CMK (cell line): Measurements from ENCODE around the gene YWHAE.
"Not testable (repeated sequence)": the region's sequence is repeated elsewhere in the genome, so short reads cannot be mapped to it uniquely, and the experiment has no call there.

Source experiments
- DNase-seq: peaks from one replicate; pipeline ENCODE4 v3.0.0-alpha.2; 2010; ENCODE audit warnings: low read depth

Gene YWHAE

DNA sequence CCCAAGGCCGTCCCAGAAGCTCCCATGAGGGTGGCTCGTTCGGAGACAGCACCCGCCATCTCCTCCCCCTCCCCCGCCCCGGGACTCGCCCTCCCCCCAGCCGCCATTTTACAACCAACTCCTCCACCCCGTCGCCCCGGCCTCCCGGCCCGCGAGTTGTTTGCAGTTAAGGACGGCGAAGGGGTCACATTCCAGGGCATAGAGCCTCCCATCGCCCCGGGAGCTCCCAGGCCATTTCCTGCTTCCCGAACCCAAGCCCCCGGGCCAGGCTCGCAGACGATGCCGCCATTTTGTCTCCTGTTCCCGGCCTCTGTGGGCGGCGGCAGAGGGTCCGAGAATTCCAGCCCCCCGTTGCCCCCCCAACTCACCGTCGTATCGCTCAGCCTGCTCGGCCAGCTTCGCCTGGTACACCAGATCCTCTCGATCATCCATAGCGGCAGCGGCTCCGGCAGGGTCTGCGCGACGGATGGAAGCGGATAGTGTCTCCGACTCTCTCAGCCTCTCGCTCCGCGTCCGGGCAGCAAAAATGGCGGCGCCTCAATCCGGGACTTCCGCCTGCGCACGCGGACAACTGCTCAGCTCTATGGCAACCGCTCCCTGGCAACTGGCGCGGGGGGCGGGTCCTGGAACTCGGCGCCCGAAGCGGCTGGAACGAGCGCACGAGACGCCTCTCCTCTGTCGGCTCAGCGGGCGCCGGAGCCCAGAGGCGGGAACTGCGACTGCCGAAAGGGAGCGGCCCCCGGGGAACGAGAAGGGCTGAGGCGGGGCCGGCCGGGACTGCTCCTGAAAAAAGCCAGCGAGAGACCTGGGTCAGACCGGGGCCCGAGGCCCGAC is at the start of gene YWHAE:
Gene YWHAE (minus strand): TSS at position 544 of the 834 bp plus-strand sequence. CDS start 112 bp downstream, at position 432.
- DNase-seq: peak; percentile 59

DNA sequence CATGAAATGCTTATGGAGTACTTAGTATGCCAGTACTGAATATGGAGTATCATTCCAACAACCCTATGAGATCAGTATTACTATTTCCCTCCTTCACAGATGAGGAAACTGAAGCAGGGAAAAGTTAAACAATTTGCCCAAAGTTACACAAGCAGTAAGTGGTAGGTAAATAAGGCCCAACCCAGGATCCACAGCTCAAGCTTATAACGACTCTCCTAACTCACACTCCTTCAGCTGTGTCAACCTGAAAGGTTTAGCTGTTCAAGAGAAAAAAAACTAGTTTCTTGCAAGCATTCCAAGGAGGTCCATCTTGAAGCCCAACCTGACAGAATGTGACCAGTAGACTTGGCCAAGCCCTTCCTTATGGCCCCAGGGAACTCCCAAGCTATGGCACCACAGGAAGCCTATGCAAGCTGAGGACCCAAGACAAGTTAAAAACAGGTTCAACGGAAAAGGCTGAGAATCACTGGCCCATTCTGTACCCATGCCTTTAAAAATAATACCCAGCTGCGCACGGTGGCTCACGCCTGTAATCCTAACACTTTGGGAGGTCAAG is 49.5 kb upstream of the YWHAE start:
- no peak for DNase-seq

DNA sequence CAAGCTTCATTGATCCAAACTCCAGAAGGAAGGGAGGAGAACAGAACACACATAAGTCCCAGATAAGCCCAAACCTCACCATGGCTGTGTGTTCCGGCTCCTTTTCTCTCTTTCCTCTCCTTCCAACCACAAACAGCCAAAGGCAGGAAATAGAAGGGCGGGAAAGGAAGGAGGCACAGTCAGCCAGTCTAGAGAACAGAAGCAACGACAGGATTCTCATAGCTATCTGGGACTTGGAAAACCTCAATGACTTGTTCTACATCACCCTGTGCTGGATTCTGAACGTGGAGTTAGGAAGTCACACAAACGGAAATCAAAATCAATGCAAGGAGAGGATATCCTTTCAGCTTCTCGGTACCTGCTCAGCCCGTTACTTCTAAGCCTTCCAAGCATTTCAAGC is 47.0 kb upstream of the YWHAE start:
- no peak for DNase-seq

DNA sequence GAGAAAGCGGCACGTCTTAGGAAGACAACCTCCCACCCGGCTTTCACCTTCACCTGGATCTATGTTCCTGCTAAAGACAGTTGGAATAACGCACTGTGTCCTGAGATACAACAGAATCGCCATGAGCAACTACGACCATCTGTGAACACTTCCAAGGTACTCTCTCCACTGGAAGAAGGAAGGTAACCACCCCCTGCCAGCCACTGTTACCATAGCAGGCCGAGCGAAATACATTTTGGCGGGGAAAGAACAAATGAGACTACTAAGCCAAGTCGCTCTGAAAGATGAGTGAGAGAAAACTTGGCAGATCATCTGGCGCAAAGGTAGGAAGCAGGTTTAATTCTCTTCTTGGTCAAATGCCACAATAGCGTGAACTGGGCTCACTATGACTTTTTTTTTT is 46.2 kb upstream of the YWHAE start:
- DNase-seq: no peak

DNA sequence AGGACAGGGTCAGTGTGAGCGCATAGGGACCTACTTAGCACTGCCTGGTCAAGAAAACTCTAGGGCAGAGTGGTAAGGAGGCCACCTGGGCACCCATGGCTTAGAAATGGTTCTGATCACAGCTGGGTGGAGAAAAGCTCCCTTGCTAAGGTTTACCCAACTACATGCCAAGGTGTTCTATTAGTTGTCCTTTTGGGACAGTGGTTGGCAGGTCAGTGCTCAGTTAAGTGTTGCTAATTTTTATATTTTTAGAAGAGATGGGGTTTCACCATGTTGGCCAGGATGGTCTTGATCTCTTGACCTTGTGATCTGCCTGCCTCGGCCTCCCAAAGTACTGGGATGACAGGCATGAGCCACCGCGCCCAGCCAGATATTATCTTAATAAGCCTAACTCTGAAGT is 45.7 kb upstream of the YWHAE start:
- DNase-seq: not testable (repeated sequence)

DNA sequence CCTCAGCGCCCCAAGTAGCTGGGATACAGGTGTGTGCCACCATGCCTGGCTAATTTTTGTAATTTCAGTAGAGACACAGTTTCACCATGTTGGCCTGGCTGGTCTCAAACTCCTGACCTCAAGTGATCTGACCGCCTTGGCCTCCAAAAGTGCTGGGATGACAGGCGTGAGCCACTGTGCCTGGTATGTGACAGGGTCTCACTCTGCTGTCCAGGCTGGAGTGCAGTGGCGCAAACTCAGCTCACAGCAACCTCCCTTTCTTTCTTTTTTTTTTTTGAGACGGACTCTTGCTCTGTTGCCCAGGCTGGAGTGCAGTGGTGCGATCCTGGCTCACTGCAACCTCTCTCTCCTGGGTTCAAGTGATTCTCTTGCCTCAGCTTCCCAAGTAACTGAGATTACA is 42.7 kb upstream of the YWHAE start:
- DNase-seq: not testable (repeated sequence)

DNA sequence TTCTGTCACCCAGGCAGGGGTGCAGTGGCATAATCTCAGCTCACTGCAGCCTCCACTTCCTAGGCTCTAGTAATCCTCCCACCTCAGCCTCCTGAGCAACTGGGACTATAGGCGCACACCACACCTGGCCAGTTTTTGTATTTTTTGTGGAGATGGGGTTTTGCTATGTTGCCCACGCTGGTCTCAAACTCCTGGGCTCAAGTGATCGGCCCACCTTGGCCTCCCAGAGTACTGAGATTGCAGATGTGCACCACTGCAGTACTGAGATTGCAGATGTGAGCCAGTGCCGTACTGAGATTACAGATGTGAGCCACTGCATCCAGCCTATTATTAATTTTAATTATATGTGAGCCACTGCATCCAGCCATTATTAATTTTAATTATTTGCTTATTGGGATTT is 42.2 kb upstream of the YWHAE start:
- DNase-seq: no peak

DNA sequence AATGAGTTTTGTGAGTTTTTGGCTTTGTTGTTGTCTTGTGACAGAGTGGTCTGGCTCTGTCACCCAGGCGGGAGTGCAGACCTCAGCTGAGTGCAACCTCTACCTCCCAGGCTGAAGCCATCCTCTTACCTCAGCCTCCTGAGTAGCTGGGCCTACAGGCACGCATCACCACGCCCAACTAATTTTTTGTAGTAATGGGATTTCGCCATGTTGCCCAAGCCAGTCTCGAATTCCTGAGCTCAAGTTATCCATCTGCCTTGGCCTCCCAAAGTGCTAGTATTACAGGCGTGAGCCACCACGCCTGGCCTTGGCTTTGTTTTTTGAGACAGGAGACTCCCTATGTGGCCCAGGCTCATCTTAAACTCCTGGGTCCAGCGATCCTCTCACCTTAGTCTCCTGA is 40.9 kb upstream of the YWHAE start:
- no peak for DNase-seq

DNA sequence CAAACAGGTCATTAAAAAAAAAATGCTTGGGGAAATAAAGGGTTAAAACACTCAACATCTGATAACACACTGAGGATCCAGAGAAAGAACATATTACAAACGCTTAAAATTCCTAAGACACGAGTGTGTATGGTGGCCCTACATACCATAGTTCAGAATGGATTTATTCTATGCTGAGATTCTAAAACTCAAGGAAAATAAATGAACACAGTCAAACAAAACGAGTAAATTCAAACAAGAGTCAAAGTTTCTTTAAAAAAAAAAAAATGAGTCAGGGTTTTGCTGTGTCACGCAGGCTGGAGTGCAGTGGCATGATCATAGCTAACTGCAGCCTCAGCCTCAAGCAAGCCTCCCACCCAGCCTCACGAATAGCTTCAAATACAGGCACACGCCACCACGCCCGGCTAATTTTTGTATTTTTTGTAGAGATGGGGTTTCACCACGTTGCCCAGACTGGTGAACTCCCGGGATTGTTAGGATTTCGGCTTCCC is 38.6 kb upstream of the YWHAE start:
- DNase-seq: no peak

DNA sequence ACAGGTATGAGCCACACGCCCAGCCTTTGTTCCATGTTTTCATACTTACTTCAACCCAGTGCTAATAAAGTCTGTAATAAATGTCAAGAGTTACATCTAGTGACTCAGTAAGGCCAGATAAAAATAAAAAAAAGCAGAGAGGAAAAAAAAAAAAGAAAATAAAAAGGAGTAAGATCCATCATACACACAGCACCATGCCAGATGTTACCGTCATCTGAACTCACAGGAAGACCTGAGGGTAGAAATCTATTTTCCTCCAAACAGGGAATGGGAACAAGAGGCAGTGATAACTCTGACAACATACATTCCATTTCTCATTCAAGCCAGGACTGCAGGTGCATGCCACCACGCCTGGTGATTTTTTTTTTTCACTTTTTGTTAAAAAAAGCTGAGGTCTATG is 35.3 kb upstream of the YWHAE start:
- DNase-seq: no peak

DNA sequence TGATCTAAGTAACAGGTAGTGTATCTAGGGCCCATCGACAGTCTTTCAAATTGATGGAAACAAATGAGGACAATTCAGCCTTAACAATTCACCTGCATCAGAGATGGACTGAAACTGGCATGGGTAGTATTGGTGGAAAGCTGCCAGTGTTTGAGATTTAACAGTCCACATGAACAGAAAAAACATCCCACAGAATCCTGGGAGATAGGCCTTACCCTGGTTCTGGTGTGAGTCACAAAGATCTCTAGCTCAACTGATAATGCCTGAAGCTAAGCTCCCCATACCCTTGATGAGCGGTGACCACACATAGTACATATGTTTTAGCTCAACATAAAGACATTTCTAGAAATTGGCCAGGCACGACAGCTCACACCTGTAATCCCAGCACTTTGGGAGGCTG is 34.1 kb upstream of the YWHAE start:
- no peak for DNase-seq

DNA sequence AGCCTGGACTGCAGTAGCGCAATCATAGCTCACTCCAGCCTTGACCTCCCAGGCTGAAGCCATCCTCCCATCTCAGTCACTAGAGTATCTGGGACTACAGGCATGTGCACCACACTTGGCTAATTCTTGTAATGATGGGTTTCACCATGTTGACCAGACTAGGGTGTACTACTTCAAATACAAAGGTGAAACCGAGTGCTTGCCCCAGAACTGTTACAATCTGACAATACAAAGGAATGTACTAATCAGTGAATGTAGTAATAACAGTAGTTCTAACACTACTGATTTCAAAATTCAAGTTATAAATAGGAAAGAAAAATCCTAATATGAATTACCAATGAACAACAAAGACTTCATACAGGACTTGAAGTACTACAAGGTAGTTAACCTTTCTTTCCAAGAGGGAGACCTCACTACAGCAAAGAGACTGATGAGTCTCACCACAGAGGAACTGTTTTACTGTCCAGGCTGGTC is 31.6 kb upstream of the YWHAE start:
- DNase-seq: no peak

DNA sequence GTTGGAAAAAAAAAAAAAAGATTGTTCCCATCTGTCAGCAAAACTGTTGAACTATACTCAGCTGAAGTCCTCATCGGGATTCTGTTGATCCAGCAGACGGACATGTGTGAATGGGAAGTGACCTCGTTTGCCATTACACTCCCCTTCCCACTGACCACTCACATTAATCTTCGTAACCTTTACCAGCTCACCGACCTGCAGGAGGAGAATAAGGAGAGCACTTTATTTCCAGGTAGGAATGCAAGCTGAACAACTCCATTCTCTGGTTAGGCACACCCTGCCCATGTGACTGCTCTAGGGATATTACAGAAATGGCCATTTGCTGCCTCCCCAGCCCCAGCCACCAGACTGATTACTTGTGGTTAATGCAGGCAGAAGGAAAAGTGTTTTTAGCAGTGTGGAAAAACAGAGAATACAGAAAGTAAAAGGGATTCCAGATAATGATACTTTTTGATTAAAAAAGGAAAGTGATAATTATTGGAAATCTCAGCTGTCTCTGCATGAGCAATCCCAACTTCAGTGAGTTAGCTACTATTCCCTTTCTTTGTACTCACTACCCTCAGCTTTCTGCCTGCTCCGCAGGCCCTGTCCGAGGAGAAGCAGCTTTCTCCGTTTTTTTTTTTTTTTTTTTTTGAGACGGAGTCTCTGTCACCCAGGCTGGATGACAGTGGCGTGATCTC is 23.6 kb upstream of the YWHAE start:
- no peak for DNase-seq

DNA sequence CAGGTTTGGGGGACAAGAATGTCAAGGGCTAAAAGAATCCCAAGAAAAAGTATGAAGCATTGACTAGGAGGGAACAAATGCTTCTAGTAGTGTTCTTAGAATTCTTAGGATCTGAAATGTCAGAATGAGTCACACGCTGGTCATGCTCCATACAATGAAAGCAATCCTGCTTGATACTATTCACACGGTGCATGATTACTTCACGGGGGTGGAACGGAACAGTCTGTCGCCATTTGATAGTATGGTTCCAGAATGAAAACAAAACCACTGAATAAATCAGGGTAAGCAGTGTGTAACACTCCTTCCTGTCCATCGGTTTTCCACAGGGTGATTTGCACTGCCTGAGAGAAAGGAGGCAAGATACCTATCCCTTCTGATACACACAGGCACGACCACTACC is 22.9 kb upstream of the YWHAE start:
- no peak for DNase-seq

DNA sequence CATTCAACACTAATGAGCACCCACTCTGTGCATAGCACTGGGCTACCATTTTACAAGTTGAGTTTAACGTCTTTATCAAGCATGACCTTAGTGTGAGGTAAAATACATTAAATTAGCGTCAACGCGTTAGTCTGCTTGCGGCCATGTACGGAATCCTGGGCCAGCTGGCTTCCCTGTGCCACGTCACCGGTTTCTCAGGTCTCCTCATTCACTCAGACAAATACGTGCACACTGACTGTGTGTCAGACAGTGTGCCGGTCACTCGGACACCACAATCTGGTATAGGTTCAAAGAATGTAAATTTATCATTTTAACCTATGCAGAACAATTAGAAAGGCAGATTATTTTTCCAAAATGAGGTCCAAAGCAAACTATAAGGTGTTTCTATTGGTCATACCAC is 21.4 kb upstream of the YWHAE start:
- no peak for DNase-seq

DNA sequence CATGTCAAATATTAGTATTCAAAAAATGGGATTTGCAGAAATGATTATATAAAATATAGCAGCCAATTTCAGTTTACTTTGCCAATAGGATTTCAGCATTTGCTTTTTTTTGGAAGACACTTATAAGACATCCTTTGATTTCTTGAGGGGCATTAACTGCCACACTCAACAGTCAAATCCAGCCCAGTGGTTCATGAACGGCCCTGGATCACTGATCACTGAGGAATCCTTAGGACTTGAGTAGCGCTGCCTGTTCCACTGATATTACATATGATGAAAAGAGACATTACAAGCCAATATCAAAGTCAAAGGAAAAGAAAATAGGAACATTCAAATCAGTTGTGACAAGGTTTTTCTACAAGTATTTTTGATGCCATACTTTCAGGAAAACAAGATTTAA is 21.0 kb upstream of the YWHAE start:
- DNase-seq: no peak

DNA sequence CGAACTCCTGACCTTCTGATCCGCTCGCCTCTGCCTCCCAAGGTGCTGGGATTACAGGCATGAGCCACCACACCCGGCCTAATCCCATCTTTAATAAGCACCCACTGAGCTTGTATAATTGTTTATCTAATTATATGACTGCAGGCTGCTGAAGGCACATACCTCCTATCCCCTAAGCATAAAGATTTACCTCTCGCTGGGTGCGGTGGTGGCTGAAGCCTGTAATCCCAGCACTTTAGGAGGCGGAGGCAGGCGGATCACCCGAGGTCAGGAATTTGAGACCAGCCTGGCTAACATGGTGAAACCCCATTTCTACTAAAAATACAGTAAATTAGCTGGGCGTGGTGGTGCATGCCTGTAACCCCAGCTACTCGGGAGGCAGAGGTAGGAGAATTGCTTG is 20.1 kb upstream of the YWHAE start:
- no peak for DNase-seq

DNA sequence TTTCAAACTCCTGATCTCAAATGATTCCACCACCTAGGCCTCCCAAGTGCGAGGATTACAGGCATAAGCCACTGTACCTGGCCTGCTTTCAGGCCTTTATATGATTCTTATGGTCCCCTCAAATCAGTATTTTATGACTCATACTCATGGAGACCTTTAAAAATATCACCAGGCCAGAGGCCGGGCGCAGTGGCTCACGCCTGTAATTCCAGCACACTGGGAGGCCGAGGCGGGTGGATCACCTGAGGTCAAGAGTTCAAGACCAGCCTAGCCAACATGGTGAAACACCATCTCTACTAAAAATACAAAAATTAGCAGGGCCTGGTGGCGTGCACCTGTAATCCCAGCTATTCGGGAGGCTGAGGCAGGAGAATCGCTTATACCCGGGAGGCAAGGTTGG is 18.5 kb upstream of the YWHAE start:
- DNase-seq: not testable (repeated sequence)

DNA sequence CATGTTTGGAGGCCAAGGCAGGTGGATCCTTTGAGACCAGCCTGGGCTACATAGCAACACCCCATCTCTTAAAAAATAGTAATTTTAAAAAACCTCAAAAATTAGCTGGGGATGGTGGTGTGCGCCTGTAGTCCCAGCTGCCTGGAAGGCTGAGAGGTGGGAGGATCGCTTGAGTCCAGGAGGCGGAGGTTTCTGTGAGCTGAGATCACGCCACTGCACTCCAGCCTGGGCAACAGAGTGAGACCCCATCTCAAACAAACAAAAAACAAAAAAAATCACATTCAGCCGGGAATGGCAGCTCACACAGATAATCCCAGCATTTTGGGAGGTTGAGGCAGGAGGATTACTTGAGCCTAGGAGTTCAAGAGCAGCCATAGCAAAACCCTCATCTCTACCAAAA is 16.4 kb upstream of the YWHAE start:
- no peak for DNase-seq

DNA sequence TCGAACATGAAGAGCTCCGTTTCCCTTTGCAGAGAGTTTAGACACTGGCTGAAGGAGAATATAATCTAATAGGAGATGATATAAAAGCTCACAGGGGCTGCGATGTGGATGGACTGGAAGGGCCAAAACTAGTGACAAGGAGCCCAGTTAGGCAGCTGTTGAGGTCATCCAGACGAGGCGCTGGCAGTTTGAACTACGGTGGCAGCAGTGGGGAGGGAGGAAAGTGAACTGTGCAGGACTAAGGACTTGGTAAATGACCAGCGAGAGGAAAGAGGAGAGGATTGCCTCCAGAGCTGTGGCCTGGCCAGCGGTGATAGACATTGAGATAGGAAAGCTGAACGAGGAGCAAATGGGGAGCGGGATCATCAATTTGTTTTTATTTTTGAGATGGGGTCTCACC is 14.6 kb upstream of the YWHAE start:
- DNase-seq: no peak

DNA sequence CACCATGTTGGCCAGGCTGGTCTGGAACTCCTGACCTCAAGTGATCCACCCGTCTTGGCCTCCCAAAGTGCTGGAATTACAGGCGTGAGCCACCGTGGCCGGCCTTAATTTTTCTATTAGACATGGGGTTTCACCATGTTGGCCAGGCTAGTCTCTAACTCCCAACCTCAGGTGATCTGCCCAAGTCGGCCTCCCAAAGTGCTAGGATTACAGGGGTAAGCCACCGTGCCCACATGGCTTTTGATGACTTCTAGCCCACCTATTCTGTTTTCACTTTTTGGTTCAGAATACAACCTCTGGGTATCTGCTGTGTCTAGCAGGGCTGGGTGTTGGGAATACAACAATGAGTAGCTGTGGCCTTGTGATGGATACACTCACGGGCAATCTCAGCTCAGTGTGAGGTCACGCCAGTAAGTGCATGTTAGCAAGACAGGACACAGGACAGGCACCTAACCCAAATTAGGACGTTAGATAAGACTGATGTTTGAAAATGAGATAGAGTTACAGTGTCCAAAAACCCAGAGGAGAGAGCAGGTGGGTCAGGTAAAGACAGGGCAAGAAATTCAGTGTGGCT is 14.1 kb upstream of the YWHAE start:
- DNase-seq: no peak

DNA sequence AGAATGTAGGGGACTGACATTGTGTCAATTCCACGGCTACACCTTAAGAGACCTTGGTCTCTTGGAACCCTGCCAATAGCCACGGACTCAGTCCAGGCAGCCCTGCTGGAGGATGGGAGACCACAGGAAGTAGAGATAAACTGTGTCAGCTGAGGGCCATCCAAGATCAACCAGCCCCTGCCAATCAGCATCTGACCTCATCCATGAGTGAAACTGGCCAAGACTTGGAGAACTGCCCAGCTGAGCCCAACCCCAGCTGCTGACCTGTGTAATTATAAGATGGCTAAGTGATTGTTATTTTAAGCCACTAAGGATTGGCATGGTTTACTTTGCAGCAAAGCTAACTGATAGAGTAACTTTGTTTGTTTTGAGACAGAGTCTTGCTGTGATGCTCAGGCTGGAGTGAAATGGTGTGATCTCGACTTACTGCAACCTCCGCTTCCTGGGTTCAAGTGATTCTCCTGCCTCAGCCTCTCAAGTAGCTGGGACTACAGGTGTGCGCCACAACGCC is 13.3 kb upstream of the YWHAE start:
- DNase-seq: no peak
